GM19463 (cell line): ENCODE measurements around the gene XPR1.

Experiments
- ATAC-seq: cut with Tn5 transposase; IDR thresholded peaks from one replicate; pipeline ENCODE4 v1.9.1; 2021; ENCODE audit warnings: mild to moderate bottlenecking, moderate library complexity; ENCODE audit not compliant: unreplicated experiment

XPR1 gene

GRCh38 chr1:180615493-180616290 lies 16.1 kb upstream of the XPR1 start:
- ATAC-seq: no peak

GRCh38 chr1:180616439-180616838 lies 15.4 kb upstream of the XPR1 start:
- ATAC-seq: no peak

- no peak for ATAC-seq
Observed at GRCh38 chr1:180617774-180618395, 13.9 kb upstream of the XPR1 start.

GRCh38 chr1:180620581-180620980 lies 11.2 kb upstream of the XPR1 start:
- ATAC-seq: no peak

GRCh38 chr1:180622658-180623508 lies 8.9 kb upstream of the XPR1 start:
- ATAC-seq: no peak

- no peak for ATAC-seq
Observed at GRCh38 chr1:180623579-180624347, 8.1 kb upstream of the XPR1 start.

- ATAC-seq: no peak
Observed at GRCh38 chr1:180626711-180627110, 5.1 kb upstream of the XPR1 start.

GRCh38 chr1:180627411-180627810 lies 4.4 kb upstream of the XPR1 start:
- no peak for ATAC-seq

- ATAC-seq: no peak
Observed at GRCh38 chr1:180628646-180629045, 3.2 kb upstream of the XPR1 start.

GRCh38 chr1:180630408-180631193 lies 1.2 kb upstream of the XPR1 start:
- ATAC-seq: no peak

GRCh38 chr1:180631194-180631765 lies 542 bp upstream of the XPR1 start:
- no peak for ATAC-seq

- peak; percentile 33 for ATAC-seq
Observed at GRCh38 chr1:180632326-180633056, 669 bp downstream of the XPR1 start.

- ATAC-seq: no peak
Observed at GRCh38 chr1:180633057-180634056, 1.5 kb downstream of the XPR1 start.

- no peak for ATAC-seq
Observed at GRCh38 chr1:180636138-180636537, 4.3 kb downstream of the XPR1 start.

- no peak for ATAC-seq
Observed at GRCh38 chr1:180639871-180640270, 8.0 kb downstream of the XPR1 start.

- ATAC-seq: no peak
Observed at GRCh38 chr1:180640531-180640949, 8.7 kb downstream of the XPR1 start.

- ATAC-seq: no peak
Observed at GRCh38 chr1:180641662-180642061, 9.8 kb downstream of the XPR1 start.

- ATAC-seq: no peak
Observed at GRCh38 chr1:180642781-180643180, 11.0 kb downstream of the XPR1 start.
